ENCODE measurements around the gene RUFY1. TPM values are rescaled to one million over a fixed set of nuclear protein-coding genes. Genes with fewer than 3 reads are reported as not detected.
A peak's percentile ranks its signal among the peaks of the same experiment; 100 is the strongest.
"Not testable (repeated sequence)": the region's sequence is repeated elsewhere in the genome, so short reads cannot be mapped to it uniquely, and the experiment has no call there.

RUFY1 gene
- total RNA-seq, 1 experiment from 2014 or later = 34.0 TPM

DNA sequence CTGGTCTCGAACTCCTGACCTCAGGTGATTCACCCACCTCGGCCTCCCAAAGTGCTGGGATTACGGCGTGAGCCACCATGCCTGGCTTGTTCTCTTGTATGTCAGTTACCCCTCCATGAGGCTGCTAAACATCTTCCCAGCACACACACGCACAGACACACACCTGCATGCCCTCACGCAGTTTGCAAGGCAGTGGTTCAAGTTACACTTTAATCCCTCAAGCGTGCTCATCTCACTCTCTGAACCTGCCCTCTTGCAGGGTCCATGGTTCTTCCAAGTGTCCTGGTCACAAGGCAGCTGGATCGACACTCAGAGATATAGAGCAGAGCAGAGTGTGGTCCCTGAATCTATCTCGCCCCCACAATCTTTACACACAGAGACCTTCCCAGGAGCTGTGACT, 34.1 kb upstream of the RUFY1 start (continued):
- TF ChIP-seq, protein P1, sequence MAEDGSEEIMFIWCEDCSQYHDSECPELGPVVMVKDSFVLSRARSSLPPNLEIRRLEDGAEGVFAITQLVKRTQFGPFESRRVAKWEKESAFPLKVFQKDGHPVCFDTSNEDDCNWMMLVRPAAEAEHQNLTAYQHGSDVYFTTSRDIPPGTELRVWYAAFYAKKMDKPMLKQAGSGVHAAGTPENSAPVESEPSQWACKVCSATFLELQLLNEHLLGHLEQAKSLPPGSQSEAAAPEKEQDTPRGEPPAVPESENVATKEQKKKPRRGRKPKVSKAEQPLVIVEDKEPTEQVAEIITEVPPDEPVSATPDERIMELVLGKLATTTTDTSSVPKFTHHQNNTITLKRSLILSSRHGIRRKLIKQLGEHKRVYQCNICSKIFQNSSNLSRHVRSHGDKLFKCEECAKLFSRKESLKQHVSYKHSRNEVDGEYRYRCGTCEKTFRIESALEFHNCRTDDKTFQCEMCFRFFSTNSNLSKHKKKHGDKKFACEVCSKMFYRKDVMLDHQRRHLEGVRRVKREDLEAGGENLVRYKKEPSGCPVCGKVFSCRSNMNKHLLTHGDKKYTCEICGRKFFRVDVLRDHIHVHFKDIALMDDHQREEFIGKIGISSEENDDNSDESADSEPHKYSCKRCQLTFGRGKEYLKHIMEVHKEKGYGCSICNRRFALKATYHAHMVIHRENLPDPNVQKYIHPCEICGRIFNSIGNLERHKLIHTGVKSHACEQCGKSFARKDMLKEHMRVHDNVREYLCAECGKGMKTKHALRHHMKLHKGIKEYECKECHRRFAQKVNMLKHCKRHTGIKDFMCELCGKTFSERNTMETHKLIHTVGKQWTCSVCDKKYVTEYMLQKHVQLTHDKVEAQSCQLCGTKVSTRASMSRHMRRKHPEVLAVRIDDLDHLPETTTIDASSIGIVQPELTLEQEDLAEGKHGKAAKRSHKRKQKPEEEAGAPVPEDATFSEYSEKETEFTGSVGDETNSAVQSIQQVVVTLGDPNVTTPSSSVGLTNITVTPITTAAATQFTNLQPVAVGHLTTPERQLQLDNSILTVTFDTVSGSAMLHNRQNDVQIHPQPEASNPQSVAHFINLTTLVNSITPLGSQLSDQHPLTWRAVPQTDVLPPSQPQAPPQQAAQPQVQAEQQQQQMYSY (CRISPR knock-in tag; IDR thresholded peaks at IDR 0.05) = no peak

DNA sequence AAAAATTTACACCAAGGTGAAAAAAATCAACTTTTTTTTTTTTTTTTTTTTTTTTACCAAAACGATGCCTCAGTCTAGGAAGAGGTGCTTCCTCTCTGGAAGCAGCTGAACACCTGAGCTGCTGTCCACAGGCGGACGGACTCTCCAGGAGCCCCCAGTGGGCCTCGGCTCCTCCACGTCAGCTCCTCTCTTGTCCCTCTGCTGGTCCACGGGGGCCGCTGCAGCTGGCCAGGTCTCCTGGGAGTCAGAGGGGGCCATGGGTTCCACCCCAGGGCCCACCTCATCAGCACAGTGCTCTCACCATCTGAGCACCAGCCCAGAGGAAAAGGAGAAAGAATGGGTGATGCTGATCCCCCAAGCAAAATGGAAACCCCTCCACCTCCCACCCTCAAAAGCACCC, 32.6 kb upstream of the RUFY1 start:
- POLR2A ChIA-PET; DNase-seq (ENCODE audit: low spot score); H3K27me3 Mint-ChIP-seq (ENCODE audit: low read depth); H3K36me3 Mint-ChIP-seq; H3K9me3 Mint-ChIP-seq; H3K27ac Mint-ChIP-seq; H3K4me3 Mint-ChIP-seq: not testable (repeated sequence)
- H3K4me1 Mint-ChIP-seq = peaks cover 27% of the 10 kb centered on the region
- ATAC-seq = peak; percentile 55
- CTCF ChIA-PET = interaction anchor here (0.7 kb wide), 1 partner anchor 62 kb away, joined by 5 read pairs; no protein-coding TSS in a partner anchor

DNA sequence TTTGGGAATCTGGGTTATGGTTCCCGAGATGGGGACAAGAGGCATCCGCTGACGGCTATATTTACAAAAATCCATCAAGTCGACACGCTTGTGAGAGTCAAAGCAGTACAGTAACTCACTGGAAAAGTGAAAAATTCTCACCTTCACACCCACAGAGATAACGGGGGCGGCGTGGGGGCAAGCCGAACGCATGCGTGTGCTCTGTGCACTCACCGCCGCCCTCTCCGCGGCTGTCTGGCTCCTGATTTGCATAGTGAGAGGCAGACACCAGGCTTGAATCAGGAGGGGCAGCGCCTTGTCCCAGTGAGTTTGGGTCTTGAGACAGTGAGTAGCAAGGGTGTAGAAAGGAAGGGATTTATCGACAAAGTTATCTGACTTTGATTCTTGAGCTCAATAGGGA, 32.0 kb upstream of the RUFY1 start:
- H3K27ac Mint-ChIP-seq; DNase-seq (ENCODE audit: low spot score); H3K4me3 Mint-ChIP-seq; H3K9me3 Mint-ChIP-seq; H3K27me3 Mint-ChIP-seq (ENCODE audit: low read depth); ATAC-seq; POLR2A ChIA-PET; CTCF ChIA-PET; H3K36me3 Mint-ChIP-seq: not testable (repeated sequence)
- H3K4me1 Mint-ChIP-seq = peaks cover 23% of the 10 kb centered on the region

DNA sequence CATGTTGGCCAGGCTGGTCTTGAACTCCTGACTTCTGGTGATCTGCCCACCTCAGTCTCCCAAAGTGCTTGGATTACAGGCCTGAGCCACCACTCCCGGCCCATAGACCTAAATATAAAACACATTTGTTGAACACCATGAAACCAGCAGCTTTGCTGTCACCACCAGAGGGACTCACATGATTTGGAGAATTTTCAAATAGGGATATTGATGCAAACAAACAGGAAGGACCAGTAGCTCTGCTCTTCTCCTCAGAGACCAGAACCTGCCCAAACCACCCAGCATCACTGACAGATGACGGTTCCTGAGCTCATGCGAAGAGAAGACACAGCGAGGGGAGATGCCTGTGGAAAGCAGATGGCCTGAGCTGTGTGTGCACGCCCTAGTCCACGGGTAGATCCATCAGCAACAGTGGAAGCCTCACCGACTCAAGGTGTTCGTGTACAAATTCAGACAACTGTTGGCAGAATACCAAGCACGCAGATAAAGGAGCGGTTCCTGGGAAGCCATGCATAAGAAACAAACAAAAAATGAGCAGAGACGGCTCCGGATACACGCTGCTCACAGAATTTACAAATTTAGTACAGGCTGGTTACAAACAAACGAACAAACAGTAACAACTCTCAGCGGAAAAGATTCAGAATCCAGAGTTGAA, 30.8 kb upstream of the RUFY1 start:
- DNase-seq (ENCODE audit: low spot score); H3K36me3 Mint-ChIP-seq; ATAC-seq; POLR2A ChIA-PET; H3K27ac Mint-ChIP-seq; H3K9me3 Mint-ChIP-seq; H3K4me3 Mint-ChIP-seq; H3K27me3 Mint-ChIP-seq (ENCODE audit: low read depth): not testable (repeated sequence)
- CTCF ChIA-PET = interaction anchor here (1.2 kb wide), 1 partner anchor 11 kb away, joined by 3 read pairs; no protein-coding TSS in a partner anchor
- peaks cover 17% of the 10 kb centered on the region for H3K4me1 Mint-ChIP-seq

DNA sequence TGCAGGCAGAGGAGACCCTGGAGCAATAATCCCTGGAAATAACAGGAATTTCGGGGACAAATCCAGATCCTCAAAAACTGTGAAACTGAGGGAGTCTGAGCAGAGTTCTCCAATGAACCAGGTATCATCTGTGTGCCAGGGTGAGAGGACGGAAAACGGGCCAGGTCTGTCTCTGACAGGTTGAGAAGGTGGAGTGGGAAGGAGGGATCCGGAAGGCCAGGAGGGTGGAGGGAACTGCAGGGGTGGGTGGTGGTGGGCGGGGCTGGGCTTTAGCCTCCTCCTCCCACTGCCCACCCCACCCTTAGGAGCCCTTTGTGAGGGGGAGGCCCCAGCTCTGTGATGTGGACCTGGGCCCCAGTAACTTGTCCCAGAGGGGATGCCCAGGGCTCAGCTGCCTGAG, 28.2 kb upstream of the RUFY1 start:
- H3K27me3 Mint-ChIP-seq (ENCODE audit: low read depth); DNase-seq (ENCODE audit: low spot score); POLR2A ChIA-PET; H3K4me3 Mint-ChIP-seq; H3K27ac Mint-ChIP-seq; H3K4me1 Mint-ChIP-seq; H3K9me3 Mint-ChIP-seq; CTCF ChIA-PET; H3K36me3 Mint-ChIP-seq: not testable (repeated sequence)
- peak; percentile 57 for ATAC-seq

DNA sequence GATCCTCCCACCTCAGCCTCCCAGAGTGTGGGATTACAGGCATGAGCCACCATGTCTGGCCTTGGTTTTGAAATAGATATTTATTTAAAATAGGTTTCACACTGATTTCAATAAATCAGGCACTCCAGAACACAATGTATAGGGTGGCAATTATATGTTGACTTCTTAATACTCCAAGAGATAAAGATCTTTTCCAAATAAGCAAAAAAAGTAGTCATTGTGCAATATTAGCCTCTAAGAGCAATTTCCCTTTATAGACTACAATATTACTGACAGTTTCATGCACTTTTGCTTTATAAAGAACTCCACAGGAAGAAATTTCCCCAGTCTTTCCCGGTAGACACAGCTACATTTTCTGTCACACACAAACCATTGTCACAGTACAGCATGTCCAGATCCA, 23.4 kb upstream of the RUFY1 start:
- no peak overlapping the region for H3K4me3 Mint-ChIP-seq
- POLR2A ChIA-PET = no interaction called here
- CTCF ChIA-PET = interaction anchor here (0.6 kb wide), 1 partner anchor 237 kb away, joined by 3 read pairs; no protein-coding TSS in a partner anchor
- DNase-seq (ENCODE audit: low spot score) (no peak), ATAC-seq (no peak)
- peaks cover 7% of the 10 kb centered on the region; the same call in 1 of the 2 replicates for H3K27me3 Mint-ChIP-seq (ENCODE audit: low read depth)
- H3K36me3 Mint-ChIP-seq = no peaks in the 10 kb centered on the region
- H3K27ac Mint-ChIP-seq = no peak overlapping the region
- no peaks in the 10 kb centered on the region for H3K9me3 Mint-ChIP-seq
- H3K4me1 Mint-ChIP-seq = peaks cover 4% of the 10 kb centered on the region; the same call in 1 of the 2 replicates
- TF ChIP-seq, protein P2, sequence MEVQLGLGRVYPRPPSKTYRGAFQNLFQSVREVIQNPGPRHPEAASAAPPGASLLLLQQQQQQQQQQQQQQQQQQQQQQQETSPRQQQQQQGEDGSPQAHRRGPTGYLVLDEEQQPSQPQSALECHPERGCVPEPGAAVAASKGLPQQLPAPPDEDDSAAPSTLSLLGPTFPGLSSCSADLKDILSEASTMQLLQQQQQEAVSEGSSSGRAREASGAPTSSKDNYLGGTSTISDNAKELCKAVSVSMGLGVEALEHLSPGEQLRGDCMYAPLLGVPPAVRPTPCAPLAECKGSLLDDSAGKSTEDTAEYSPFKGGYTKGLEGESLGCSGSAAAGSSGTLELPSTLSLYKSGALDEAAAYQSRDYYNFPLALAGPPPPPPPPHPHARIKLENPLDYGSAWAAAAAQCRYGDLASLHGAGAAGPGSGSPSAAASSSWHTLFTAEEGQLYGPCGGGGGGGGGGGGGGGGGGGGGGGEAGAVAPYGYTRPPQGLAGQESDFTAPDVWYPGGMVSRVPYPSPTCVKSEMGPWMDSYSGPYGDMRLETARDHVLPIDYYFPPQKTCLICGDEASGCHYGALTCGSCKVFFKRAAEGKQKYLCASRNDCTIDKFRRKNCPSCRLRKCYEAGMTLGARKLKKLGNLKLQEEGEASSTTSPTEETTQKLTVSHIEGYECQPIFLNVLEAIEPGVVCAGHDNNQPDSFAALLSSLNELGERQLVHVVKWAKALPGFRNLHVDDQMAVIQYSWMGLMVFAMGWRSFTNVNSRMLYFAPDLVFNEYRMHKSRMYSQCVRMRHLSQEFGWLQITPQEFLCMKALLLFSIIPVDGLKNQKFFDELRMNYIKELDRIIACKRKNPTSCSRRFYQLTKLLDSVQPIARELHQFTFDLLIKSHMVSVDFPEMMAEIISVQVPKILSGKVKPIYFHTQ (CRISPR knock-in tag; IDR thresholded peaks at IDR 0.05) = no peak
- TF ChIP-seq, protein P3, sequence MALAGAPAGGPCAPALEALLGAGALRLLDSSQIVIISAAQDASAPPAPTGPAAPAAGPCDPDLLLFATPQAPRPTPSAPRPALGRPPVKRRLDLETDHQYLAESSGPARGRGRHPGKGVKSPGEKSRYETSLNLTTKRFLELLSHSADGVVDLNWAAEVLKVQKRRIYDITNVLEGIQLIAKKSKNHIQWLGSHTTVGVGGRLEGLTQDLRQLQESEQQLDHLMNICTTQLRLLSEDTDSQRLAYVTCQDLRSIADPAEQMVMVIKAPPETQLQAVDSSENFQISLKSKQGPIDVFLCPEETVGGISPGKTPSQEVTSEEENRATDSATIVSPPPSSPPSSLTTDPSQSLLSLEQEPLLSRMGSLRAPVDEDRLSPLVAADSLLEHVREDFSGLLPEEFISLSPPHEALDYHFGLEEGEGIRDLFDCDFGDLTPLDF (CRISPR knock-in tag; IDR thresholded peaks at IDR 0.05) = no peak
- TF ChIP-seq, protein P4, sequence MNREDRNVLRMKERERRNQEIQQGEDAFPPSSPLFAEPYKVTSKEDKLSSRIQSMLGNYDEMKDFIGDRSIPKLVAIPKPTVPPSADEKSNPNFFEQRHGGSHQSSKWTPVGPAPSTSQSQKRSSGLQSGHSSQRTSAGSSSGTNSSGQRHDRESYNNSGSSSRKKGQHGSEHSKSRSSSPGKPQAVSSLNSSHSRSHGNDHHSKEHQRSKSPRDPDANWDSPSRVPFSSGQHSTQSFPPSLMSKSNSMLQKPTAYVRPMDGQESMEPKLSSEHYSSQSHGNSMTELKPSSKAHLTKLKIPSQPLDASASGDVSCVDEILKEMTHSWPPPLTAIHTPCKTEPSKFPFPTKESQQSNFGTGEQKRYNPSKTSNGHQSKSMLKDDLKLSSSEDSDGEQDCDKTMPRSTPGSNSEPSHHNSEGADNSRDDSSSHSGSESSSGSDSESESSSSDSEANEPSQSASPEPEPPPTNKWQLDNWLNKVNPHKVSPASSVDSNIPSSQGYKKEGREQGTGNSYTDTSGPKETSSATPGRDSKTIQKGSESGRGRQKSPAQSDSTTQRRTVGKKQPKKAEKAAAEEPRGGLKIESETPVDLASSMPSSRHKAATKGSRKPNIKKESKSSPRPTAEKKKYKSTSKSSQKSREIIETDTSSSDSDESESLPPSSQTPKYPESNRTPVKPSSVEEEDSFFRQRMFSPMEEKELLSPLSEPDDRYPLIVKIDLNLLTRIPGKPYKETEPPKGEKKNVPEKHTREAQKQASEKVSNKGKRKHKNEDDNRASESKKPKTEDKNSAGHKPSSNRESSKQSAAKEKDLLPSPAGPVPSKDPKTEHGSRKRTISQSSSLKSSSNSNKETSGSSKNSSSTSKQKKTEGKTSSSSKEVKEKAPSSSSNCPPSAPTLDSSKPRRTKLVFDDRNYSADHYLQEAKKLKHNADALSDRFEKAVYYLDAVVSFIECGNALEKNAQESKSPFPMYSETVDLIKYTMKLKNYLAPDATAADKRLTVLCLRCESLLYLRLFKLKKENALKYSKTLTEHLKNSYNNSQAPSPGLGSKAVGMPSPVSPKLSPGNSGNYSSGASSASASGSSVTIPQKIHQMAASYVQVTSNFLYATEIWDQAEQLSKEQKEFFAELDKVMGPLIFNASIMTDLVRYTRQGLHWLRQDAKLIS (CRISPR knock-in tag; IDR thresholded peaks at IDR 0.05; ENCODE audit: borderline replicate concordance) = no peak
- TF ChIP-seq, protein P5, sequence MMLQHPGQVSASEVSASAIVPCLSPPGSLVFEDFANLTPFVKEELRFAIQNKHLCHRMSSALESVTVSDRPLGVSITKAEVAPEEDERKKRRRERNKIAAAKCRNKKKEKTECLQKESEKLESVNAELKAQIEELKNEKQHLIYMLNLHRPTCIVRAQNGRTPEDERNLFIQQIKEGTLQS (CRISPR knock-in tag; conservative IDR thresholded peaks at IDR 0.05) = no peak
- no peak for TF ChIP-seq ZNF219 (CRISPR knock-in tag; IDR thresholded peaks at IDR 0.05; ENCODE audit: borderline replicate concordance)
- no peak for TF ChIP-seq FOXJ3 (CRISPR knock-in tag; IDR thresholded peaks at IDR 0.05; ENCODE audit: borderline replicate concordance)
- no peak for TF ChIP-seq SMAD4 (CRISPR knock-in tag; IDR thresholded peaks at IDR 0.05)
